MCF 10A (cell line): Measurements from ENCODE around the gene KEL. TPM values are rescaled to one million over a fixed set of nuclear protein-coding genes. Genes with fewer than 3 reads are reported as not detected.

Source experiments
- BruUV-seq: library from RNA; stranded (reverse); fragments of 400-500 nt; replicated peaks from 2 replicates; lab custom pipeline; 2021; lab: Mats Ljungman, UMichigan
- CTCF ChIA-PET: fragments of 300-600 bp; sonication (Branson Sonifier 250); formaldehyde crosslinking; extraction: SDS; loops from one replicate; lab custom pipeline; 2021; ENCODE audit warnings: antibody characterized with exemption, inconsistent platforms; lab: Yijun Ruan, JAX
- POLR2A ChIA-PET: fragments of 300-600, 350-650 bp; sonication (Branson Sonifier 250); formaldehyde crosslinking; extraction: SDS; loops from one replicate; lab custom pipeline; 2020; ENCODE audit warnings: antibody characterized with exemption, inconsistent platforms; lab: Yijun Ruan, JAX
- DNase-seq: peaks from one replicate; pipeline ENCODE4 v3.0.0-alpha.2; 2018; ENCODE audit not compliant: unreplicated experiment
- H3K27ac Mint-ChIP-seq: one replicate; pipeline ENCODE4 v1.8.0; 2022; ENCODE audit warnings: mild to moderate bottlenecking, low read depth, mixed read lengths; ENCODE audit not compliant: unreplicated experiment
- H3K27me3 Mint-ChIP-seq: one replicate; pipeline ENCODE4 v1.8.0; 2022; ENCODE audit warnings: mixed read lengths; ENCODE audit not compliant: insufficient read depth, unreplicated experiment
- H3K36me3 Mint-ChIP-seq: one replicate; pipeline ENCODE4 v1.8.0; 2022; ENCODE audit warnings: mild to moderate bottlenecking, moderate library complexity, mixed read lengths; ENCODE audit not compliant: insufficient read depth, unreplicated experiment
- H3K4me1 Mint-ChIP-seq: one replicate; pipeline ENCODE4 v1.8.0; 2022; ENCODE audit warnings: mixed read lengths; ENCODE audit not compliant: insufficient read depth, unreplicated experiment
- H3K4me3 Mint-ChIP-seq: one replicate; pipeline ENCODE4 v1.8.0; 2022; ENCODE audit warnings: mild to moderate bottlenecking, moderate library complexity, mixed read lengths; ENCODE audit not compliant: unreplicated experiment
- H3K9me3 Mint-ChIP-seq: one replicate; pipeline ENCODE4 v1.8.0; 2022; ENCODE audit warnings: mixed read lengths; ENCODE audit not compliant: unreplicated experiment
- intact Hi-C: fragments of 100-400 bp; cut with micrococcal nuclease; formaldehyde crosslinking; loops from 2 replicates; pipeline ENCODE4 v1.14.1; 2022
- total RNA-seq: library from RNA; stranded (reverse); gene quantifications from 2 replicates; pipeline ENCODE4 v1.2.3, GENCODE V29; 2022
- TF ChIP-seq, protein P1 (sequence below): fragments of 200-600 bp; IDR thresholded peaks from one replicate; pipeline ENCODE4 v1.8.0; 2022; ENCODE audit warnings: antibody characterized with exemption, mild to moderate bottlenecking; ENCODE audit not compliant: unreplicated experiment

Gene KEL
- total RNA-seq, 1 experiment from 2014 or later: not detected

DNA sequence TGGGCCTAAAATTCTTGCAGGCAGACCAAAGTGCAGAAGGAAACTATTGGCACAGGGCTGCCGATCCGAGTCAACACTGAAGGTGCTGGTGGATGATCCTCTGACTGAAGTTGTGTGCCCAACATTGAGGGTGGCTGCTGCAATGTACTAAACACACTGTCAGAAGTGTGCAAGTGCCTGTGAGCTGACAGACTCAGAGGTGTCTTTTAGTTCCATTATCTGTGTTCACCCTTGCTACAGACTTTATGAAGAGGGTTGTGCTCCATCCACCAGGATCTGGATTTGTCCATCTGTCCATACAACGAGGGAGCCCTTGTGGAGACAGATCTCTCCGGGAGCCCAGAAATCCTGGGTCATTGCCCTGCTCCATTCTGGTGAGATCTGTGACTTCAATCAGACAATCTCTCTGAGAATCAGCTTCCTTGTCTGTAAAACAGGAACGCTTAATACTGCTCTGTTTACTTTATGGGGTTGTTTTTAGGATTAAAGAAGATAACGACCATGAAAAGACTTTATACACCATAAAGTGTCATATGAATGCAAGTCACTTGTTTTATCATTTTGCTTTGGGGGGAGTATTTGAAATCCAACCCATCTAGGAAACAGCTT, 67.1 kb downstream of the KEL start:
- Mint-ChIP-seq H3K27me3 (peaks cover 45% of the 10 kb centered on the region), H3K27ac (no peak overlapping the region), H3K9me3 (peaks cover 7% of the 10 kb centered on the region), H3K4me3 (no peak overlapping the region), H3K4me1 (no peaks in the 10 kb centered on the region), H3K36me3 (no peaks in the 10 kb centered on the region)
- intact Hi-C loops: no loop called here
- no peak for DNase-seq
- POLR2A ChIA-PET: no interaction called here
- CTCF ChIA-PET: interaction anchor here (0.6 to 3.3 kb wide), 7 partner anchors 15 to 319 kb away, joined by 3 to 19 read pairs (median 5); no protein-coding TSS in a partner anchor
- TF ChIP-seq, protein P1, sequence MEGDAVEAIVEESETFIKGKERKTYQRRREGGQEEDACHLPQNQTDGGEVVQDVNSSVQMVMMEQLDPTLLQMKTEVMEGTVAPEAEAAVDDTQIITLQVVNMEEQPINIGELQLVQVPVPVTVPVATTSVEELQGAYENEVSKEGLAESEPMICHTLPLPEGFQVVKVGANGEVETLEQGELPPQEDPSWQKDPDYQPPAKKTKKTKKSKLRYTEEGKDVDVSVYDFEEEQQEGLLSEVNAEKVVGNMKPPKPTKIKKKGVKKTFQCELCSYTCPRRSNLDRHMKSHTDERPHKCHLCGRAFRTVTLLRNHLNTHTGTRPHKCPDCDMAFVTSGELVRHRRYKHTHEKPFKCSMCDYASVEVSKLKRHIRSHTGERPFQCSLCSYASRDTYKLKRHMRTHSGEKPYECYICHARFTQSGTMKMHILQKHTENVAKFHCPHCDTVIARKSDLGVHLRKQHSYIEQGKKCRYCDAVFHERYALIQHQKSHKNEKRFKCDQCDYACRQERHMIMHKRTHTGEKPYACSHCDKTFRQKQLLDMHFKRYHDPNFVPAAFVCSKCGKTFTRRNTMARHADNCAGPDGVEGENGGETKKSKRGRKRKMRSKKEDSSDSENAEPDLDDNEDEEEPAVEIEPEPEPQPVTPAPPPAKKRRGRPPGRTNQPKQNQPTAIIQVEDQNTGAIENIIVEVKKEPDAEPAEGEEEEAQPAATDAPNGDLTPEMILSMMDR: no peak
- no TSS peak for BruUV-seq

DNA sequence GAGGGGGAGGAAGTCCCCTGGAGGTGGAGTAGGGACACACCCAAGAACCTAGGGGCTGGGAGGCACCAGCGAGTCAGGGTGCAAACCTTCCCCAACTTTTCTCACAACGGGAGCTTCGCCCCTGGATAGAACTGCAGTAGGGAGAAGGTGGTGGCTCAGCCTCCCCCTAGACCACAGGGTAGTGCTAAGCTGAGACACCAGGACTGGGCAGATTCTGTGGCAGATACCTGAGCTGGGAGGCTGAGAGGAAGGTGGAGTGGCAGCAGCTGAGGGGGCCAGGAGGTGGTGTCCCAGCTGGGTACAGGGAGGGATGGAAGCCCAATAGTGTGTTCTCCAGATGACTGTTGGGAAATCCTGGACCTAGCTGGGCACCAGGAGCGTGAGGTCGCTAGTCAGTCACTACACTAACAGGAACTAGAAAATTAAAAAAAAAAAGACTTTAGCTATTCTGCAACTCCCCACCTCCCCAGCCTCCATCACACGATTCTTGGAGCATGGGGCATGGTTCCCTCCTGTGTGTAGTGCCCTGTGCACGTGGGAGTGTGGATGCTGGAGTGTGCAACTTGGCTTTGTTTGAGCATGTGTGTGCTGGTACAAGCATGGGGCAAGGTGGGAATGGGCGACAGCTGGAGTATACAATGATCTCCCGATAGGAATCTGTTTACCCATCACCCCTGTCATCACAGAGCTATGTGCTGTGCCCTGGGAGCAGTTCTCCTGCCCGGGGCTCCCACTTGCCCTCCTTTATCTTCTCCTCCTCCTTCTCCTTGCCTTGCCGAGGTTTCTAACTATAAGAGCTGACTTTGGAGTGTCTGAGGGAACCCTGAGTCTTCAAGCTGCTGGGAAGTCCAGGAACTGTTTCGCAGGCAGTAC, 67.8 kb downstream of the KEL start:
- no peak overlapping the region for H3K4me3 Mint-ChIP-seq
- POLR2A ChIA-PET: no interaction called here
- TF ChIP-seq, protein P1: no peak
- CTCF ChIA-PET: interaction anchor here (0.6 to 3.3 kb wide), 7 partner anchors 14 to 346 kb away, joined by 3 to 19 read pairs (median 3); no protein-coding TSS in a partner anchor
- no peaks in the 10 kb centered on the region for H3K36me3 Mint-ChIP-seq
- no peak overlapping the region for H3K27ac Mint-ChIP-seq
- intact Hi-C loops: no loop called here
- no peaks in the 10 kb centered on the region for H3K4me1 Mint-ChIP-seq
- peaks cover 7% of the 10 kb centered on the region for H3K9me3 Mint-ChIP-seq
- DNase-seq: no peak
- BruUV-seq: no TSS peak
- peaks cover 38% of the 10 kb centered on the region for H3K27me3 Mint-ChIP-seq

DNA sequence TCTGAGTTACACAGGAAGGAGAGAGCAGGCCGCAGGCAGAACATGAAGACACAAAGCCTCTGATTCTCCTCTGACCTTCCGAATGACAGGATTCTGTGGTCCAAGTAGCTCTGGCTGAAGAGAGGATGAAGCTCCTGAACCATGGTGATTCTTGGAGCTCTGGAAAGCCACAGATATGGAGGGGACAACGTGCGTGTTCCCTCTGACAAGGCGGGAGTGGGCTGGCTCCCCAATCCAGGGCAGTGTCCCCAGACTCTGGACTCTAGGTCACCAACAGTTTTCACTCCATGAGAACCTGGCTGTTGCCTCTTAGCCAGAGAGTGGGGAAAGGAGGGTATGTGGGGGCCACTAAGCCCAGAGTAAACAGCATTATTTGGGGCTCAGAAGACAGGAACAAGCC, 69.2 kb downstream of the KEL start:
- Mint-ChIP-seq H3K4me1 (no peaks in the 10 kb centered on the region), H3K9me3 (peaks cover 7% of the 10 kb centered on the region), H3K36me3 (no peaks in the 10 kb centered on the region), H3K27me3 (peaks cover 25% of the 10 kb centered on the region), H3K4me3 (no peak overlapping the region), H3K27ac (no peak overlapping the region)
- ChIA-PET CTCF (interaction anchor here (0.7 to 1.2 kb wide), 6 partner anchors 11 to 111 kb away, joined by 3 to 6 read pairs (median 3); no protein-coding TSS in a partner anchor), POLR2A (no interaction called here)
- no peak for DNase-seq
- BruUV-seq: no TSS peak
- TF ChIP-seq, protein P1: no peak
- intact Hi-C loops: no loop called here

DNA sequence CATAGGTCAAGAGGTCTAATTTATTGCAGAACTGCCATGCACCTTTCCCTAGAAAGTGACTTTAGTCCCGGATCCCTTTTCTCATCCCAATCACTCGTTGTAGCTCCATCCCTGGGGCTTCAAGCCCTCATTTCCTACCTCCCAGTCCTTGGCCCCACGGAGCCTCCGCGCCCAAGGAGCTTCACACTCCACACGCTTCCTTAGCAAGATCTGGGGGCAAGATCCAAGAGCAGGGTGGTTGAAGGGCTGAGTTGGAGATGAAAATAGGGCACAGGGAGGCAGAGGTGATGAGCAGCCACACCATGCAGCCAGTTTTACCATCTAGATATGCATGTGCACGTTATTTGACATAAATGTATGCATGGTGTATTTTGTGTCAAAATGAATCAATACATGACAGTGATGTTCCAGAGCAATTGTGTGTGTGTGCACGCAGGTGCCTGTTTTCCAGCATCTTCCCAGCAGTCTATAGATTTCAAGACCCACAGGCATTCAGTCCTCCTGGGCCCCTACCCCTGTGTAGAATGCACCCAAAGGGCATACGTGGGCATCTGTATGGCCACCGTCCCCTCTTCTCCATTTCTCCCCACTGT, 70.6 kb downstream of the KEL start:
- POLR2A ChIA-PET: interaction anchor here (0.9 kb wide), 1 partner anchor 10 kb away, joined by 3 read pairs; no protein-coding TSS in a partner anchor
- Mint-ChIP-seq H3K9me3 (peaks cover 7% of the 10 kb centered on the region), H3K27ac (no peak overlapping the region), H3K36me3 (no peaks in the 10 kb centered on the region), H3K4me3 (no peak overlapping the region), H3K4me1 (no peaks in the 10 kb centered on the region), H3K27me3 (peaks cover 11% of the 10 kb centered on the region)
- CTCF ChIA-PET: no interaction called here
- DNase-seq: no peak
- no TSS peak for BruUV-seq
- TF ChIP-seq, protein P1: no peak
- intact Hi-C loops: no loop called here
